K562 (cell line): ENCODE measurements around the gene WDR35. TPM values are rescaled to one million over a fixed set of nuclear protein-coding genes. Genes with fewer than 3 reads are reported as not detected.

ENCODE experiments used
- polyA plus RNA-seq, 8 experiments: library from polyadenylated mRNA; depleted of rRNA in 4 of 8; stranded (reverse) in 5 of 8; unstranded in 3 of 8; fragments of >200 nt; fragmentation: Nextera tagmentation in 2 of 8; fragmentation: Illumina TruSeq in 1 of 8; extraction: Ambion mirVana in 2 of 8; extraction: Trizol in 1 of 8; gene quantifications; 2 replicates each; pipeline versions ENCODE4 v1.2.1 to v1.2.3, GENCODE V29; 2011 to 2014; ENCODE audit warnings: inconsistent platforms in 1 of 8, missing spikeins in 1 of 8
- total RNA-seq, 7 experiments: library from RNA; depleted of rRNA in 6 of 7; stranded (reverse); fragments of >200 nt in 6 of 7; fragmentation: Illumina TruSeq in 2 of 7; extraction: Trizol in 2 of 7; gene quantifications; 2 replicates each; pipeline versions ENCODE4 v1.2.1 to v1.2.3, GENCODE V29; 2011 to 2021; ENCODE audit warnings: low replicate concordance in 1 of 7

The WDR35 gene
- total and polyA plus RNA-seq, 9 of the 15 experiments (the other 6 are each of a cell fraction or from before 2014, with no cell fraction given) = 3.3 to 13.1 (median 8.0) TPM

Other genes with a start within 250 kb of the WDR35 start
- gene TTC32, start 88.1 kb downstream of the WDR35 start, total RNA-seq (2014; rRNA removed) = 23.7 and 27.6 TPM in 2 replicates
- 52.6 and 59.0 TPM in 2 replicates for gene TTC32, start 88.1 kb downstream of the WDR35 start, total RNA-seq (2014; rRNA removed; fragmentation: Illumina TruSeq; extraction: Trizol)
- gene TTC32, start 88.1 kb downstream of the WDR35 start, total RNA-seq (2015; rRNA removed; fragmentation: Illumina TruSeq; extraction: Trizol) = 38.2 and 42.3 TPM in 2 replicates
- 36.5 and 40.8 TPM in 2 replicates for gene TTC32, start 88.1 kb downstream of the WDR35 start, total RNA-seq (2021)
- 64.3 and 69.3 TPM in 2 replicates for gene TTC32, start 88.1 kb downstream of the WDR35 start, polyA plus RNA-seq (2011; rRNA removed)
- 39.6 and 40.5 TPM in 2 replicates for gene TTC32, start 88.1 kb downstream of the WDR35 start, polyA plus RNA-seq (2014; fragmentation: Illumina TruSeq; extraction: Trizol)
- gene TTC32, start 88.1 kb downstream of the WDR35 start, polyA plus RNA-seq (2014; fragmentation: Nextera tagmentation; extraction: Ambion mirVana) = 10 to 100 TPM; 55.0 to 66.5 TPM
- gene TTC32, start 88.1 kb downstream of the WDR35 start, polyA plus RNA-seq (2014; rRNA removed) = 55.0 and 71.4 TPM in 2 replicates
- not detected in 2 replicates for gene MATN3, start 22.6 kb upstream of the WDR35 start, total RNA-seq (2014; rRNA removed)
- gene MATN3, start 22.6 kb upstream of the WDR35 start, total RNA-seq (2014; rRNA removed; fragmentation: Illumina TruSeq; extraction: Trizol) = not detected in 2 replicates
- not detected in 2 replicates for gene MATN3, start 22.6 kb upstream of the WDR35 start, total RNA-seq (2015; rRNA removed; fragmentation: Illumina TruSeq; extraction: Trizol)
- not detected in 2 replicates for gene MATN3, start 22.6 kb upstream of the WDR35 start, total RNA-seq (2021)
- not detected in 2 replicates for gene MATN3, start 22.6 kb upstream of the WDR35 start, polyA plus RNA-seq (2011; rRNA removed)
- gene MATN3, start 22.6 kb upstream of the WDR35 start, polyA plus RNA-seq (2014; fragmentation: Illumina TruSeq; extraction: Trizol) = not detected in 2 replicates
- gene MATN3, start 22.6 kb upstream of the WDR35 start, polyA plus RNA-seq (2014; fragmentation: Nextera tagmentation; extraction: Ambion mirVana) = not detected
- gene MATN3, start 22.6 kb upstream of the WDR35 start, polyA plus RNA-seq (2014; rRNA removed) = 0.30 TPM in 1 of 2 replicates, not detected in the other
- 13.4 and 18.7 TPM in 2 replicates for gene LAPTM4A, start 61.5 kb upstream of the WDR35 start, total RNA-seq (2014; rRNA removed)
- 23.2 and 31.2 TPM in 2 replicates for gene LAPTM4A, start 61.5 kb upstream of the WDR35 start, total RNA-seq (2014; rRNA removed; fragmentation: Illumina TruSeq; extraction: Trizol)
- gene LAPTM4A, start 61.5 kb upstream of the WDR35 start, total RNA-seq (2015; rRNA removed; fragmentation: Illumina TruSeq; extraction: Trizol) = 31.0 and 31.3 TPM in 2 replicates
- gene LAPTM4A, start 61.5 kb upstream of the WDR35 start, total RNA-seq (2021) = 45.1 and 46.0 TPM in 2 replicates
- 139 and 167 TPM in 2 replicates for gene LAPTM4A, start 61.5 kb upstream of the WDR35 start, polyA plus RNA-seq (2011; rRNA removed)
- gene LAPTM4A, start 61.5 kb upstream of the WDR35 start, polyA plus RNA-seq (2014; fragmentation: Illumina TruSeq; extraction: Trizol) = 53.9 and 64.5 TPM in 2 replicates
- 100 to 1,000 TPM; 141 to 157 TPM for gene LAPTM4A, start 61.5 kb upstream of the WDR35 start, polyA plus RNA-seq (2014; fragmentation: Nextera tagmentation; extraction: Ambion mirVana)
- gene LAPTM4A, start 61.5 kb upstream of the WDR35 start, polyA plus RNA-seq (2014; rRNA removed) = 50.1 and 64.3 TPM in 2 replicates
- gene SDC1, start 235.0 kb upstream of the WDR35 start, total RNA-seq (2014; rRNA removed) = 1.5 and 1.7 TPM in 2 replicates
- 0.35 and 0.40 TPM in 2 replicates for gene SDC1, start 235.0 kb upstream of the WDR35 start, total RNA-seq (2014; rRNA removed; fragmentation: Illumina TruSeq; extraction: Trizol)
- gene SDC1, start 235.0 kb upstream of the WDR35 start, total RNA-seq (2015; rRNA removed; fragmentation: Illumina TruSeq; extraction: Trizol) = 1.4 and 1.6 TPM in 2 replicates
- 2.7 TPM in 2 replicates for gene SDC1, start 235.0 kb upstream of the WDR35 start, total RNA-seq (2021)
- 0.39 and 2.7 TPM in 2 replicates for gene SDC1, start 235.0 kb upstream of the WDR35 start, polyA plus RNA-seq (2011; rRNA removed)
- gene SDC1, start 235.0 kb upstream of the WDR35 start, polyA plus RNA-seq (2014; fragmentation: Illumina TruSeq; extraction: Trizol) = 0.49 and 1.2 TPM in 2 replicates
- gene SDC1, start 235.0 kb upstream of the WDR35 start, polyA plus RNA-seq (2014; fragmentation: Nextera tagmentation; extraction: Ambion mirVana) = under 1 TPM; 0.06 to 0.14 TPM
- gene SDC1, start 235.0 kb upstream of the WDR35 start, polyA plus RNA-seq (2014; rRNA removed) = 1.1 and 1.8 TPM in 2 replicates